ENCODE data around the gene MSI2. TPM values are rescaled to one million over a fixed set of nuclear protein-coding genes. Genes with fewer than 3 reads are reported as not detected.

Gene MSI2
- total RNA-seq, 2 donors from 2014 or later: 53.1 to 74.0 TPM

- WGBS: 89% methylated on average over 8 of the region's 8 CpGs
These were observed 300.7 kb downstream of the MSI2 start for GRCh38 chr17:57556977-57557376.

GRCh38 chr17:57557416-57557815 is 301.1 kb downstream of the MSI2 start:
- Histone ChIP-seq H3K27me3 (replicated peaks; ENCODE audit: insufficient read depth) (no peaks in the 10 kb centered on the region), H3K9me3 (no peaks in the 10 kb centered on the region), H3K27ac (no peak overlapping the region), H3K4me3 (no peak overlapping the region), H3K4me1 (replicated peaks) (no peaks in the 10 kb centered on the region), H3K36me3 (no peaks in the 10 kb centered on the region)
- no peak for DNase-seq (ENCODE audit: low spot score)
- TF ChIP-seq POLR2AphosphoS5 (IDR thresholded peaks at IDR 0.05): no peak
- no peak for TF ChIP-seq POLR2A (IDR thresholded peaks at IDR 0.05)
- no peak for TF ChIP-seq CTCF (IDR thresholded peaks at IDR 0.05)
- intact Hi-C loops (cut with DNase I): loop anchor here (10.0 kb wide), 1 partner anchor 153 kb away; no protein-coding TSS in a partner anchor
- 49% methylated on average over 4 of the region's 4 CpGs for WGBS

More at GRCh38 chr17:57556977-57557376, 300.7 kb downstream of the MSI2 start:
- Histone ChIP-seq H3K36me3 (no peaks in the 10 kb centered on the region), H3K4me3 (no peak overlapping the region), H3K9me3 (no peaks in the 10 kb centered on the region), H3K4me1 (replicated peaks) (no peaks in the 10 kb centered on the region), H3K27ac (no peak overlapping the region), H3K27me3 (replicated peaks; ENCODE audit: insufficient read depth) (no peaks in the 10 kb centered on the region)
- no peak for TF ChIP-seq POLR2AphosphoS5 (IDR thresholded peaks at IDR 0.05)
- TF ChIP-seq POLR2A (IDR thresholded peaks at IDR 0.05): no peak
- no peak for TF ChIP-seq CTCF (IDR thresholded peaks at IDR 0.05)
- intact Hi-C loops (cut with DNase I): loop anchor here (10.0 kb wide), 1 partner anchor 152 kb away; no protein-coding TSS in a partner anchor
- DNase-seq (ENCODE audit: low spot score): no peak

- Histone ChIP-seq H3K9me3 (no peaks in the 10 kb centered on the region), H3K4me3 (no peak overlapping the region), H3K27me3 (replicated peaks; ENCODE audit: insufficient read depth) (no peaks in the 10 kb centered on the region), H3K27ac (no peak overlapping the region), H3K36me3 (no peaks in the 10 kb centered on the region), H3K4me1 (replicated peaks) (no peaks in the 10 kb centered on the region)
- no peak for TF ChIP-seq CTCF (IDR thresholded peaks at IDR 0.05)
- no peak for TF ChIP-seq POLR2AphosphoS5 (IDR thresholded peaks at IDR 0.05)
- no peak for TF ChIP-seq POLR2A (IDR thresholded peaks at IDR 0.05)
- 46% methylated on average over 22 of the region's 22 CpGs for WGBS
- no peak for DNase-seq (ENCODE audit: low spot score)
- intact Hi-C loops (cut with DNase I): loop anchor here (10.0 kb wide), 1 partner anchor 153 kb away; no protein-coding TSS in a partner anchor
These were observed 301.7 kb downstream of the MSI2 start for GRCh38 chr17:57557834-57558681.

GRCh38 chr17:57559226-57559625 is 302.9 kb downstream of the MSI2 start:
- no peak overlapping the region for H3K4me3 ChIP-seq
- H3K27ac ChIP-seq: no peak overlapping the region
- no peaks in the 10 kb centered on the region for H3K27me3 ChIP-seq (replicated peaks; ENCODE audit: insufficient read depth)
- H3K36me3 ChIP-seq: no peaks in the 10 kb centered on the region
- no peaks in the 10 kb centered on the region for H3K4me1 ChIP-seq (replicated peaks)
- intact Hi-C loops (cut with DNase I): loop anchor here (10.0 kb wide), 1 partner anchor 154 kb away; no protein-coding TSS in a partner anchor
- no peaks in the 10 kb centered on the region for H3K9me3 ChIP-seq
- TF ChIP-seq POLR2A (IDR thresholded peaks at IDR 0.05) (no peak), POLR2AphosphoS5 (IDR thresholded peaks at IDR 0.05) (no peak), CTCF (IDR thresholded peaks at IDR 0.05) (no peak)
- DNase-seq (ENCODE audit: low spot score): no peak
- 81% methylated on average over 7 of the region's 7 CpGs for WGBS
